Astrocyte (in vitro differentiated cells and primary cell): ENCODE measurements around the gene ALKBH4. TPM values are rescaled to one million over a fixed set of nuclear protein-coding genes. Genes with fewer than 3 reads are reported as not detected.

ENCODE experiments used
- DNase-seq: peaks from one replicate; pipeline ENCODE4 v3.0.0-alpha.2; 2010; ENCODE audit warnings: low read depth
- FAIRE-seq: peaks from 2 replicates; lab custom pipeline; 2011; peaks lifted over from hg19 to GRCh38; lab: Jason Lieb, UNC
- H2AFZ ChIP-seq: 2 replicates; pipeline ENCODE4 v1.6.0; 2012; ENCODE audit warnings: low read depth, low read length, inconsistent platforms
- H3K27ac ChIP-seq: 2 replicates; pipeline ENCODE4 v1.5.1; 2011; ENCODE audit warnings: low read depth, low read length, inconsistent platforms
- H3K27me3 ChIP-seq: 2 replicates; pipeline ENCODE4 v1.6.0; 2011; ENCODE audit warnings: low read length, inconsistent platforms; ENCODE audit not compliant: insufficient read depth
- H3K36me3 ChIP-seq: 2 replicates; pipeline ENCODE4 v1.5.1; 2011; ENCODE audit warnings: low read length, inconsistent platforms; ENCODE audit not compliant: insufficient read depth
- H3K4me1 ChIP-seq: 2 replicates; pipeline ENCODE4 v1.5.1; 2011; ENCODE audit warnings: low read length, inconsistent platforms; ENCODE audit not compliant: insufficient read depth
- H3K4me2 ChIP-seq: 2 replicates; pipeline ENCODE4 v1.6.0; 2012; ENCODE audit warnings: low read length, inconsistent platforms
- H3K4me3 ChIP-seq: 2 replicates; pipeline ENCODE4 v1.5.1; 2011; ENCODE audit warnings: low read depth, mild to moderate bottlenecking, low read length, inconsistent platforms; ENCODE audit not compliant: insufficient read depth
- H3K79me2 ChIP-seq: 2 replicates; pipeline ENCODE4 v1.6.0; 2012; ENCODE audit warnings: mild to moderate bottlenecking, low read length, inconsistent platforms; ENCODE audit not compliant: insufficient read depth
- H3K9ac ChIP-seq: 2 replicates; pipeline ENCODE4 v1.6.0; 2012; ENCODE audit warnings: mild to moderate bottlenecking, low read length, inconsistent platforms
- H3K9me3 ChIP-seq: 2 replicates; pipeline ENCODE4 v1.5.1; 2012; ENCODE audit warnings: low read depth, mild to moderate bottlenecking, low read length, inconsistent platforms; ENCODE audit not compliant: insufficient read depth
- H4K20me1 ChIP-seq: 2 replicates; pipeline ENCODE4 v1.6.0; 2012; ENCODE audit warnings: low read length, inconsistent platforms; ENCODE audit not compliant: insufficient read depth
- H3K27ac Mint-ChIP-seq: one replicate; pipeline ENCODE4 v1.8.0; 2021; ENCODE audit warnings: mild to moderate bottlenecking, mixed read lengths; ENCODE audit not compliant: unreplicated experiment
- H3K27me3 Mint-ChIP-seq: one replicate; pipeline ENCODE4 v1.8.0; 2021; ENCODE audit warnings: low read depth, mixed read lengths; ENCODE audit not compliant: unreplicated experiment
- H3K36me3 Mint-ChIP-seq: one replicate; pipeline ENCODE4 v1.8.0; 2021; ENCODE audit warnings: low read depth, mixed read lengths; ENCODE audit not compliant: unreplicated experiment
- H3K4me1 Mint-ChIP-seq: one replicate; pipeline ENCODE4 v1.8.0; 2021; ENCODE audit warnings: low read depth, mixed read lengths; ENCODE audit not compliant: unreplicated experiment
- H3K4me3 Mint-ChIP-seq: one replicate; pipeline ENCODE4 v1.8.0; 2021; ENCODE audit warnings: mild to moderate bottlenecking, moderate library complexity, mixed read lengths; ENCODE audit not compliant: unreplicated experiment
- H3K9me3 Mint-ChIP-seq: one replicate; pipeline ENCODE4 v1.8.0; 2021; ENCODE audit warnings: mild to moderate bottlenecking, mixed read lengths; ENCODE audit not compliant: unreplicated experiment
- CTCF ChIP-seq: IDR thresholded peaks from 2 replicates; pipeline ENCODE4 v1.5.1; 2011; ENCODE audit warnings: low read depth, mild to moderate bottlenecking, inconsistent platforms, low read length, moderate library complexity; ENCODE audit not compliant: insufficient read depth
- EZH2 ChIP-seq: IDR thresholded peaks from 2 replicates; pipeline ENCODE4 v1.6.1; 2012; ENCODE audit warnings: mild to moderate bottlenecking, low read length, inconsistent platforms; ENCODE audit not compliant: insufficient read depth
- total RNA-seq: library from RNA; stranded (reverse); gene quantifications from 2 replicates; pipeline ENCODE4 v1.2.1, GENCODE V29; 2021

Gene ALKBH4
- total RNA-seq, 1 donor from 2014 or later: 8.7 TPM

GRCh38 chr7:102425639-102426267, 38.9 kb downstream of the ALKBH4 start:
- Histone ChIP-seq H3K27me3 (no peaks in the 10 kb centered on the region), H3K27ac (no peak overlapping the region)
- H3K27ac Mint-ChIP-seq: no peak overlapping the region

GRCh38 chr7:102424787-102425218, 39.9 kb downstream of the ALKBH4 start:
- no peak for FAIRE-seq

More at GRCh38 chr7:102425639-102426267, 38.9 kb downstream of the ALKBH4 start:
- DNase-seq (no peak), FAIRE-seq (no peak)
- Histone ChIP-seq H3K79me2 (no peaks in the 10 kb centered on the region), H3K36me3 (peaks cover 2% of the 10 kb centered on the region), H3K4me1 (no peaks in the 10 kb centered on the region), H3K4me2 (no peak overlapping the region), H3K4me3 (no peak overlapping the region), H2AFZ (no peak overlapping the region), H3K9ac (no peak overlapping the region), H4K20me1 (peaks cover 9% of the 10 kb centered on the region), H3K9me3 (no peaks in the 10 kb centered on the region)
- H3K36me3 Mint-ChIP-seq: peaks cover 11% of the 10 kb centered on the region
- H3K4me1 Mint-ChIP-seq: peaks cover 7% of the 10 kb centered on the region
- H3K27me3 Mint-ChIP-seq: no peaks in the 10 kb centered on the region
- no peaks in the 10 kb centered on the region for H3K9me3 Mint-ChIP-seq
- peak overlapping the region; percentile 56 for H3K4me3 Mint-ChIP-seq
- TF ChIP-seq EZH2 (no peak), CTCF (no peak)

More at GRCh38 chr7:102424787-102425218, 39.9 kb downstream of the ALKBH4 start:
- H3K4me1 Mint-ChIP-seq: peaks cover 7% of the 10 kb centered on the region
- Histone ChIP-seq H3K4me3 (no peak overlapping the region), H4K20me1 (peaks cover 18% of the 10 kb centered on the region), H3K4me2 (no peak overlapping the region), H3K4me1 (no peaks in the 10 kb centered on the region), H3K79me2 (no peaks in the 10 kb centered on the region), H3K9ac (no peak overlapping the region), H3K27me3 (no peaks in the 10 kb centered on the region), H3K27ac (no peak overlapping the region), H3K36me3 (peaks cover 4% of the 10 kb centered on the region), H2AFZ (no peak overlapping the region), H3K9me3 (no peaks in the 10 kb centered on the region)
- DNase-seq: no peak
- H3K4me3 Mint-ChIP-seq: no peak overlapping the region
- no peaks in the 10 kb centered on the region for H3K27me3 Mint-ChIP-seq
- peaks cover 13% of the 10 kb centered on the region for H3K36me3 Mint-ChIP-seq
- H3K9me3 Mint-ChIP-seq: no peaks in the 10 kb centered on the region
- TF ChIP-seq EZH2 (no peak), CTCF (no peak)
- no peak overlapping the region for H3K27ac Mint-ChIP-seq
